ENCODE measurements around the gene MTX2. TPM values are rescaled to one million over a fixed set of nuclear protein-coding genes. Genes with fewer than 3 reads are reported as not detected.

The MTX2 gene
- total RNA-seq, 2 experiments from 2014 or later: 22.6 to 28.6 TPM

GRCh38 chr2:176383836-176384442 lies 114.7 kb downstream of the MTX2 start:
- POLR2A ChIA-PET: no interaction called here
- Mint-ChIP-seq H3K4me1 (no peaks in the 10 kb centered on the region), H3K27ac (no peak overlapping the region), H3K36me3 (ENCODE audit: low read depth) (no peaks in the 10 kb centered on the region), H3K27me3 (peaks cover 22% of the 10 kb centered on the region), H3K4me3 (no peak overlapping the region), H3K9me3 (ENCODE audit: low read depth) (peaks cover 7% of the 10 kb centered on the region)
- CTCF ChIA-PET: interaction anchor here (0.6 kb wide), 1 partner anchor 13 kb away, joined by 3 read pairs; no protein-coding TSS in a partner anchor
- DNase-seq (no peak), ATAC-seq (no peak)
- intact Hi-C loops (cut with DNase I, micrococcal nuclease): no loop called here

- H3K36me3 Mint-ChIP-seq (ENCODE audit: low read depth): no peaks in the 10 kb centered on the region
- intact Hi-C loops (cut with DNase I, micrococcal nuclease): no loop called here
- H3K4me3 Mint-ChIP-seq: no peak overlapping the region
- peaks cover 29% of the 10 kb centered on the region for H3K27me3 Mint-ChIP-seq
- no peak overlapping the region for H3K27ac Mint-ChIP-seq
- ChIA-PET POLR2A (no interaction called here), CTCF (no interaction called here)
- H3K9me3 Mint-ChIP-seq (ENCODE audit: low read depth): no peaks in the 10 kb centered on the region
- no peaks in the 10 kb centered on the region for H3K4me1 Mint-ChIP-seq
- DNase-seq (no peak), ATAC-seq (no peak)
These were observed 116.0 kb downstream of the MTX2 start for GRCh38 chr2:176385219-176385759.

GRCh38 chr2:176385838-176386237 lies 116.6 kb downstream of the MTX2 start:
- intact Hi-C loops (cut with DNase I, micrococcal nuclease): no loop called here
- ATAC-seq: no peak
- Mint-ChIP-seq H3K4me3 (no peak overlapping the region), H3K27me3 (peaks cover 29% of the 10 kb centered on the region), H3K9me3 (ENCODE audit: low read depth) (no peaks in the 10 kb centered on the region), H3K27ac (no peak overlapping the region), H3K4me1 (no peaks in the 10 kb centered on the region), H3K36me3 (ENCODE audit: low read depth) (no peaks in the 10 kb centered on the region)
- DNase-seq: no peak
- ChIA-PET CTCF (no interaction called here), POLR2A (no interaction called here)

Other genes with a start within 250 kb of the MTX2 start
- not detected for gene EVX2, start 185.5 kb upstream of the MTX2 start, total RNA-seq
- gene HOXD13, start 176.7 kb upstream of the MTX2 start, total RNA-seq: not detected
- gene HOXD12, start 169.6 kb upstream of the MTX2 start, total RNA-seq: not detected
- not detected for gene HOXD11, start 162.2 kb upstream of the MTX2 start, total RNA-seq
- gene HOXD10, start 152.7 kb upstream of the MTX2 start, total RNA-seq: not detected
- gene HOXD9, start 146.7 kb upstream of the MTX2 start, total RNA-seq: not detected
- gene HOXD8, start 139.7 kb upstream of the MTX2 start, total RNA-seq: not detected
- not detected for gene HOXD4, start 117.9 kb upstream of the MTX2 start, total RNA-seq
- not detected for gene HOXD3, start 112.1 kb upstream of the MTX2 start, total RNA-seq
- gene HOXD1, start 80.8 kb upstream of the MTX2 start, total RNA-seq: not detected

Measured in activated CD4-positive, alpha-beta T cell treated with anti-CD3 and anti-CD28 coated beads for 36 hours (primary cell).